Thyroid gland (tissue), 4 donors: ENCODE measurements around the gene ADARB2.

ENCODE experiments used
- CTCF ChIP-seq, 6 experiments: fragments of 200-600 bp in 3 of 6; fragments of 450-650 bp in 3 of 6; sonication (generic) in 3 of 6; IDR thresholded peaks; one replicate each; pipeline ENCODE4 v1.5.1; 2016 to 2019; ENCODE audit warnings: antibody characterized with exemption in 6 of 6, mild to moderate bottlenecking in 2 of 6, inconsistent platforms in 1 of 6, moderate library complexity in 1 of 6
- POLR2A ChIP-seq, 2 donors: fragments of 450-650 bp; IDR thresholded peaks; one replicate each; pipeline ENCODE4 v1.6.1; 2017; ENCODE audit warnings: antibody characterized with exemption in 2 of 2, mild to moderate bottlenecking in 2 of 2, moderate library complexity in 1 of 2

DNA sequence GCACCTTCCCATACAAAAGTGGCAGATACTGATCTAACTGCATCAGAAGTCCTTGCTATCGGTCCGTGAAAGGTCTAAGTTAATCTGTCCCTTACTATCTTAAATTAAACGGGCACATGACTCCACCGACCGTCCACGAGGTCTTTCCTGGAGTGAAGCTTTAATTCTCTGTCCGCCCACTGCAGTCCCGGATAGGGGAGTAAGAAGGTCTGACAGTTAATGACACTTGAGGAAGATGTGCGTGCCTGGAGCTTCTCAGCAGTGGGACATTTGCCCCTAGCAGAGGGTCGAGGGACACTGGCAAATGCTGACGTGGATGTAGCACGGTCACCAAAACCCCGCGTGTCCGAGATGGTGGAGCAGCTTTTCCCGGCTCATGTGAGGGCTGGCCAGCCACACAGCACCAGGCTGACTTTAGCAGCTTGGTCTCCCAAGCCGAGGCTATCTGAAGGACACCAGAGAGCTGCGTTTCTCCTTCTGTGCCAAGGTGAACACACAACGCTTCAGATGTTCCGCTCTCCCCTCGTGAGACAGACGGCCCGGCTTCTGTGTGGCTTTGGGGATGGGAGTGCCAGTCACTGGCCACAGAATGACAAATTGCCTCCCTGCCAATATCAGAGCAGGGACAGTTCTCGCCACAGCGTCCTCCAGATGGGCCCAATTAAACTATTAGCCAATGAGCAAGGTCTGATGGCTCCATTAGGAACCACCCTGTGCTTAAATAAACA, 86.6 kb downstream of the ADARB2 start:
- TF ChIP-seq CTCF (IDR thresholded peaks at IDR 0.05) (no peak), POLR2A (IDR thresholded peaks at IDR 0.05) (no peak)
